Neural progenitor cell (in vitro differentiated cells): ENCODE results near the gene MBP.

Experiments used
- EZH2phosphoT487 ChIP-seq: fragments of 200-600 bp; sonication (generic); IDR thresholded peaks from 2 replicates; pipeline ENCODE4 v1.6.1; 2017; ENCODE audit warnings: antibody characterized with exemption
- TF ChIP-seq, protein P1 (sequence below): fragments of 200-600 bp; sonication (generic); IDR thresholded peaks from 2 replicates; pipeline ENCODE4 v1.5.1; 2017; ENCODE audit warnings: antibody characterized with exemption, mild to moderate bottlenecking

DNA sequence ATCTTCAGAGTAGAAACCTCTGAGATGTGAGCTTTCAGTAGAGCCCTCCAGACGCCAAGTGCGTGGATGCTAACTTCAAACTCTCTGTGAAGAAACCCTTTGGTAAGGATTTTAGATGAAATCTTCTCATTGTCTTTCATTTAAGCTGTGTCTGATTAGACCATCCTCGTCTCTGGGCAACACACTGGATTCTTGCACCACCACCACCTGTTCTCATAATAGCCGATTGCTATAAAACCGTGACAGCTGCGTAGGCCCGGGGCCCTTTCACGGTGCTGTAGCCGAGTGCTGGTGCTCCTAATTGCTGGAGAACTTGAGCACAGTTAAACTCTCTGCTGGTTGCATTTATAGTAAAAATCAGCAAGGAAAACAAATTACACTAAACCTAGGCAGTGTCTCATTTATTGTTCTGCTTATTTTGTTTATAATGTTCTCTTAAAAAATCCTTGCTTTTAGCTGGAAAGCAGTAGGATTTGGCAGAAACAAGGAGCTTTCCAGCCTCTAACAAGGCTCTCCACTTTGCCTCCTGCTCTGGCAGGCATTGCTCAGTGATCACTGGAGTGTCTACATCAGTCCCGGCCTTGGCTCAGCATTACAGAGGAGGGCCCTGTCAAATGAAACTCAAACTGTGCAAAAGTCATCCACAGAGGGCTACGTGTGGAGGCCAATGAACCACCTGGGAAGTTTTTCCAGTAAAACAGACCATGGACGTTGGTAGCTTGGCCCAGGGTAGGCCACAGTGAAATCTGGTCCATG, 40.9 kb upstream of the MBP start:
- TF ChIP-seq, protein P1, sequence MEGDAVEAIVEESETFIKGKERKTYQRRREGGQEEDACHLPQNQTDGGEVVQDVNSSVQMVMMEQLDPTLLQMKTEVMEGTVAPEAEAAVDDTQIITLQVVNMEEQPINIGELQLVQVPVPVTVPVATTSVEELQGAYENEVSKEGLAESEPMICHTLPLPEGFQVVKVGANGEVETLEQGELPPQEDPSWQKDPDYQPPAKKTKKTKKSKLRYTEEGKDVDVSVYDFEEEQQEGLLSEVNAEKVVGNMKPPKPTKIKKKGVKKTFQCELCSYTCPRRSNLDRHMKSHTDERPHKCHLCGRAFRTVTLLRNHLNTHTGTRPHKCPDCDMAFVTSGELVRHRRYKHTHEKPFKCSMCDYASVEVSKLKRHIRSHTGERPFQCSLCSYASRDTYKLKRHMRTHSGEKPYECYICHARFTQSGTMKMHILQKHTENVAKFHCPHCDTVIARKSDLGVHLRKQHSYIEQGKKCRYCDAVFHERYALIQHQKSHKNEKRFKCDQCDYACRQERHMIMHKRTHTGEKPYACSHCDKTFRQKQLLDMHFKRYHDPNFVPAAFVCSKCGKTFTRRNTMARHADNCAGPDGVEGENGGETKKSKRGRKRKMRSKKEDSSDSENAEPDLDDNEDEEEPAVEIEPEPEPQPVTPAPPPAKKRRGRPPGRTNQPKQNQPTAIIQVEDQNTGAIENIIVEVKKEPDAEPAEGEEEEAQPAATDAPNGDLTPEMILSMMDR, result no peak
- TF ChIP-seq EZH2phosphoT487, result no peak
